Neutrophil (primary cell): ENCODE data around the gene MDK.

ENCODE experiments used
- H3K27ac ChIP-seq: fragments of 200-600 bp; sonication (generic); 2 replicates; pipeline ENCODE4 v1.5.1; 2016; ENCODE audit warnings: mild to moderate bottlenecking, moderate library complexity
- H3K27me3 ChIP-seq: fragments of 200-600 bp; sonication (generic); 2 replicates; pipeline ENCODE4 v1.6.0; 2016; ENCODE audit warnings: mild to moderate bottlenecking
- H3K36me3 ChIP-seq: fragments of 200-600 bp; sonication (generic); 2 replicates; pipeline ENCODE4 v1.5.1; 2017
- H3K4me1 ChIP-seq, 2 experiments: fragments of 200-600 bp in 1 of 2; sonication (generic) in 1 of 2; 1 replicate in 1 of 2; 2 replicates in 1 of 2; pipeline versions ENCODE4 v1.5.1 to v1.6.1; 2013 to 2016; ENCODE audit warnings: low read depth in 1 of 2, low read length in 1 of 2, mild to moderate bottlenecking in 1 of 2, moderate library complexity in 1 of 2; ENCODE audit not compliant: control insufficient read depth in 1 of 2, insufficient read depth in 1 of 2
- H3K4me3 ChIP-seq, 2 experiments: fragments of 200-600 bp in 1 of 2; sonication (generic) in 1 of 2; 1 replicate in 1 of 2; 2 replicates in 1 of 2; pipeline ENCODE4 v1.5.1; 2013 to 2016; ENCODE audit warnings: low read depth in 1 of 2, low read length in 1 of 2, mild to moderate bottlenecking in 1 of 2, moderate library complexity in 1 of 2
- H3K9me3 ChIP-seq: fragments of 200-600 bp; sonication (generic); 2 replicates; pipeline ENCODE4 v1.5.1; 2016
- TF ChIP-seq, protein P1 (sequence below): fragments of 200-600 bp; sonication (generic); IDR thresholded peaks from 2 replicates; pipeline ENCODE4 v1.5.1; 2016; ENCODE audit warnings: antibody characterized with exemption

Gene MDK, protein sequence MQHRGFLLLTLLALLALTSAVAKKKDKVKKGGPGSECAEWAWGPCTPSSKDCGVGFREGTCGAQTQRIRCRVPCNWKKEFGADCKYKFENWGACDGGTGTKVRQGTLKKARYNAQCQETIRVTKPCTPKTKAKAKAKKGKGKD

DNA sequence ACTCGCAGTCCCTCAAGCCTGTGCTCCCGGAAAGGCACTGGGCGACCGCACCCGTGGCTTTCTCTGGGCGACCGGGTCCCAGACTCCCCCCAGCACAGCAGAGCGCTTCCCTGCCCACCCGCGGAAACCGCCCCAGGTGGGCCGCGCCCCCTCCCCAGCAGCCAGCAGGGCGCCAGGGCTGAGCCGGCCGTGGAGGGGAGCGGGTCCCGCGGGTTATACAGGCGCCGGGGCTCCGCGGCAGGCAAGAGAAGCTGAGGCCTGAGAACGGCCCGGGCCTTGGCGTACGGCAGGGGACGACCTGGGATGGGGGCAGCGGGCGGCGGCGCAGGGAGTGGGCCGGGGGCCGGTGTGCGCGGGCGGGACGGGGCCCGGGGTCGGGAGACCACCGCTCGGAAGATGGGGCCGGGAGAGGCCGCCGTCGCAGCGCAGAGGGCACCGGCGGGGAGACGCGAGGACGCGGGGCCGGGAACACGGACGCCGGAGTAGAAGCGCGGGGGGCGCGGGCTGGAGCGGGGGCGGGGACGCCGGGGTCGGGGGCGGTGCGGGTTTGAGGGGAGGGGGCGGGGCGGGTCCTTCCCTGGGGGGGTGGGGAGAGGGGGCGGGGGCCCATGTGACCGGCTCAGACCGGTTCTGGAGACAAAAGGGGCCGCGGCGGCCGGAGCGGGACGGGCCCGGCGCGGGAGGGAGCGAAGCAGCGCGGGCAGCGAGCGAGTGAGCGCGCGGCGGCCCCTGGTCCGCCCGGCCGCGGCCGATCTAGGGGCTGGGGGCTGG lies at the start of gene MDK:
TSS of gene MDK (plus strand) at position 622 of the 771 bp plus-strand sequence. CDS start 389 bp downstream, outside the sequence.
- Histone ChIP-seq H3K4me3 (peak within 1 kb of the TSS; percentile 87 to 88), H3K9me3 (peaks cover 4% of the 10 kb centered on the region), H3K27ac (peak within 1 kb of the TSS; percentile 76), H3K27me3 (peaks cover 57% of the 10 kb centered on the region), H3K4me1 (peaks cover 32 to 57% of the 10 kb centered on the region in 2 experiments), H3K36me3 (peaks cover 34% of the 10 kb centered on the region)
- TF ChIP-seq, protein P1, sequence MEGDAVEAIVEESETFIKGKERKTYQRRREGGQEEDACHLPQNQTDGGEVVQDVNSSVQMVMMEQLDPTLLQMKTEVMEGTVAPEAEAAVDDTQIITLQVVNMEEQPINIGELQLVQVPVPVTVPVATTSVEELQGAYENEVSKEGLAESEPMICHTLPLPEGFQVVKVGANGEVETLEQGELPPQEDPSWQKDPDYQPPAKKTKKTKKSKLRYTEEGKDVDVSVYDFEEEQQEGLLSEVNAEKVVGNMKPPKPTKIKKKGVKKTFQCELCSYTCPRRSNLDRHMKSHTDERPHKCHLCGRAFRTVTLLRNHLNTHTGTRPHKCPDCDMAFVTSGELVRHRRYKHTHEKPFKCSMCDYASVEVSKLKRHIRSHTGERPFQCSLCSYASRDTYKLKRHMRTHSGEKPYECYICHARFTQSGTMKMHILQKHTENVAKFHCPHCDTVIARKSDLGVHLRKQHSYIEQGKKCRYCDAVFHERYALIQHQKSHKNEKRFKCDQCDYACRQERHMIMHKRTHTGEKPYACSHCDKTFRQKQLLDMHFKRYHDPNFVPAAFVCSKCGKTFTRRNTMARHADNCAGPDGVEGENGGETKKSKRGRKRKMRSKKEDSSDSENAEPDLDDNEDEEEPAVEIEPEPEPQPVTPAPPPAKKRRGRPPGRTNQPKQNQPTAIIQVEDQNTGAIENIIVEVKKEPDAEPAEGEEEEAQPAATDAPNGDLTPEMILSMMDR, result no peak

DNA sequence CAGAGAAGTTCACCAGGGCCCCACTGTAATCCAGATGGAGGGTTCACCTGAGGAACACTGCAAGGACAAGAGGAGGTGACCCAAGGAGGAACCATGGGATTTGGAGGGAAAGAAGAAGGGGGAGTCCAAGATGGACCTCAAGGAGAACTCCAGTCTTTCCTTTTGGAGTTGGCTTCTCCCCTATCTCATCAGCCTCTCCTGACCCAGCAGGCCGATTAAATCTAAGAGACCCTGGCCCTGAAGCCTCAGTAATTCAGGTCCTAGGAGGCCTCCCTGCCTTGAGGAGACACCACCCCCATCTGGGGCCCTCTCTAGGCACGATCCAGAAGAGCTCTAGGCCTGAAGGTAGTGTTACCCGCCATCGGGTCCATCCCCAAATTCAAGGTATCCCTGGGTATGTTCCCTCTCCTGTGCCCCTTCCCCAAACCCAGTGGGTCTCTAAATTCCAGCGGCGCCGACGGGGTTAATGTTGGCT lies 49.3 kb upstream of the MDK start:
- Histone ChIP-seq H3K4me1 (peaks cover 63 to 77% of the 10 kb centered on the region in 2 experiments), H3K4me3 (peak overlapping the region in 1 of 2 experiments; percentile 64), H3K9me3 (no peaks in the 10 kb centered on the region), H3K27ac (no peak overlapping the region), H3K36me3 (no peaks in the 10 kb centered on the region), H3K27me3 (peaks cover 52% of the 10 kb centered on the region)
- TF ChIP-seq, protein P1, result no peak

DNA sequence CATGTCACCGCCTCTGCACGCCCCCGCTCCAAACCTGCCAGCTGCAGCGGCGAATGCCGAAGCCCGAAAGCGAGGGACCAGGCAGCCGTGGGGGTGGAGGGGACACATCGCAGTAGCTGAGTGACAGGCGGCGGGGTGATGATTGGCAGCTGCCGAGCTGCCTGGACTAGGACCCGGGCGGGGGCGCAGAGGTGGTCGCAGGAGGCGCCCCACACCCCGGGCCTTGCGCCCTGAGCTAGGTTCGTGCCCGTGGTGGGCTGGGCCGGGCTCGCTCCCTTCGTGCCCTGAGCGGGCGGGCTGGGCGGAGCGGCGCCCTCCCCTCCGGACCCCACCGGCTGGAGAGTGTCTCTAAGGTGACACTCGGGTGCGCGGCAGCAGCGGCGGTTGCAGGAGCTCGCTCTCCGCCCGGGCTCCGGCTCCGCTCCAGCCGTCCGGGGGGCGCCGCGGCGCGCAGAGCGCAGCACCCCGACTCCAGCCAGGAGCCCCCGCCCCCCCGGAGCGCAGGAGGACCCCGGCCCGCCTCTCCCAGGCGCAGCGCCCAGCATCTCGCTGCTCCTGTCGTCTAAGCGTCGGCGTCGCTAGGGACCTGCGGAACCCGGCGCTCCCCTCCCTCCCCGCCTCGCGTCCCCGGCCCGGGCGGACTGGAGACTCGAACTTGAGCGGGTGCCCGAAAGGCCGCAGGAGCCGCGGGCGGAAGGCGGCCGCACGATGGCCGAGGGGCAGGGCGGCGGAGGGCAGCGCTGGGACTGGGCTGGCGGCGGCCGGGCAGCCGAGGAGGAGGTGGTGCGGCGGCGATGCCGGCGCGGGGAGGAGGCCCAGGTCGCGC lies 48.7 kb upstream of the MDK start:
- peaks cover 52% of the 10 kb centered on the region for H3K27me3 ChIP-seq
- TF ChIP-seq, protein P1, result no peak
- peaks cover 63 to 77% of the 10 kb centered on the region in 2 experiments for H3K4me1 ChIP-seq
- H3K36me3 ChIP-seq, result no peaks in the 10 kb centered on the region
- H3K4me3 ChIP-seq, result peak overlapping the region; percentile 42 to 64
- peak overlapping the region; percentile 2 for H3K27ac ChIP-seq
- no peaks in the 10 kb centered on the region for H3K9me3 ChIP-seq

DNA sequence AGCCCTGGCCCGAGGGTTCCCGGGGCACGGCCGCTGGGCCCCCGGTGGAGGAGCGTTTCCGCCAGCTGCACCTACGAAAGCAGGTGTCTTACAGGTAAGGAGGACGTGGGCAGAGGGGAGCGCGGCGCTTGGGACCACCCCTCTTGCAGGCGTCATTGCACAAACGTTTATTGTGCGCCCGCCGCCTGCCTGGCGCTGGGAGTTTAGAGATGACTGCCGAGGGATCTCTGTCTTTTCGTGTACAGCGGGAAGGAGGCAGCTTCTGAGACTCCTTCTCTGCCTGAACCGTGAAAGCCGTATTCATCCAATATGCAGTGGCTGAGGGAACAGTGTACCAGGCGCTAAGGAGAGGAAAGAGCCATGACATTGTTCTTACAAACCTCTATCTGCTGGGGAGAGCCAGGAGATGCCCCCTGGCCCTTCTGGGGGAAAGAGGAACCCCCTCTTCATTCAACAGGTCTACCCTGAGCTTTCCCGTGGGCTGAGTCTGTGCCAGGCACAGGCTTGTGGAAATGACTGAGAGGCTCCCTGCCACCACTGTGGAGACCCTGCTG lies 48.0 kb upstream of the MDK start:
- Histone ChIP-seq H3K4me3 (peak overlapping the region; percentile 42 to 64), H3K4me1 (peaks cover 69 to 82% of the 10 kb centered on the region in 2 experiments), H3K36me3 (no peaks in the 10 kb centered on the region), H3K27ac (peak overlapping the region; percentile 2), H3K27me3 (peaks cover 52% of the 10 kb centered on the region), H3K9me3 (no peaks in the 10 kb centered on the region)
- TF ChIP-seq, protein P1, result no peak

DNA sequence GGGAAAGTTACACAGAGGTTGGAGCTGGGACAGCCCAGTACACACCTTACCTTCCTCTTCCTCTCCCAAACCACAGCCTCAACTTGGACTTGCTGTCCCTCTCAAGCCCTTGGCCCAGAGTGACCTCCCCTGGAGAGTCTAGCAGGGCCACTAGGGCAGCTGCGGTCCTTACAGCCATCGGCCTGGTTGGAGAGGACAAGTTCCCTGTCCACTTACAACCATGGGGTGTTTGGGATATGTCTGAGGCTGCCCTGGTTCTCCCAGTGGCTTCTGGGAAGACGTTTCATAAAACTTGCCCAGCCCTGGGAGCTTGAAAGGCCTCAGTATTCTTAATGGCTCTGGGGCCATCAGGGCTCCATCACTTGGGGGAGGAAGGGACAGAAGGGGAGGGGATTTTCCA lies 47.3 kb upstream of the MDK start:
- Histone ChIP-seq H3K36me3 (no peaks in the 10 kb centered on the region), H3K27me3 (peaks cover 50% of the 10 kb centered on the region), H3K27ac (no peak overlapping the region), H3K4me1 (peaks cover 76 to 89% of the 10 kb centered on the region in 2 experiments), H3K9me3 (no peaks in the 10 kb centered on the region), H3K4me3 (peak overlapping the region in 1 of 2 experiments; percentile 64)
- TF ChIP-seq, protein P1, result no peak
